ENCODE results near the gene NRXN2.

DNA sequence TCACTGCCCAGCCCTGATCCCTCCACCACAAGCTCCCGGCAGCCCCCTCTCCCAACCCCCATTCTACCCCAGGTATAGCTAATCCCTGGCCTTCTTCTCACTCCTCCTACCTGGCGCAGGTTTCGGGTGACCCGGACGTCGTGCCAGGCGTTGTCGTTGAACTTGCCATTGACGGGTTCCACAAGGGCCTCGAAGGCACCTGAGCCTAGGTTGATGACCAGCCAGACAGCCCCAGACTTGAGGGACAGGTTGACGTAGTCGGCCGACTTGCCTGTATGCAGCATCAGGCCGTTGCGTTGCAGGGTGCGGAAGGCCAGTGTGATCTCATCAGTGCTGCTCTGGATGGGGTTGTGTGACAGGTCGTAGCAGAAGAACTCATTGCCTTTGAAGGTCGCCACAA is 37.5 kb downstream of the NRXN2 start:
- TF ChIP-seq CTCF (IDR thresholded peaks at IDR 0.05; ENCODE audit: low read depth, low read length) (no peak), POLR2A (IDR thresholded peaks at IDR 0.05; ENCODE audit: extremely low read depth, insufficient read length) (no peak), MYC (IDR thresholded peaks at IDR 0.05; ENCODE audit: low read depth, low read length) (no peak)
- TF ChIP-seq, protein P1, sequence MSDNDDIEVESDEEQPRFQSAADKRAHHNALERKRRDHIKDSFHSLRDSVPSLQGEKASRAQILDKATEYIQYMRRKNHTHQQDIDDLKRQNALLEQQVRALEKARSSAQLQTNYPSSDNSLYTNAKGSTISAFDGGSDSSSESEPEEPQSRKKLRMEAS (IDR thresholded peaks at IDR 0.05; ENCODE audit: low read depth, low read length) = no peak
